K562 (cell line): ENCODE data around the gene NOC4L. TPM values are rescaled to one million over a fixed set of nuclear protein-coding genes. Genes with fewer than 3 reads are reported as not detected.

ENCODE experiments used
- BMI1 ChIP-seq: fragments of 150-350 bp; IDR thresholded peaks from 2 replicates; pipeline ENCODE4 v1.6.1; 2014; ENCODE audit warnings: low read length
- CEBPG ChIP-seq, 3 experiments: fragments of 200-800 bp in 1 of 3; sonication (Bioruptor generic) in 1 of 3; sonication (generic) in 1 of 3; formaldehyde crosslinking in 1 of 3; IDR thresholded peaks in 2 of 3; conservative IDR thresholded peaks in 1 of 3; 2 replicates each; pipeline versions ENCODE4 v1.6.1 to v1.8.0; 2016 to 2022; ENCODE audit warnings: missing compliant biosample characterization in 2 of 3, missing genetic modification characterization in 2 of 3, mild to moderate bottlenecking in 1 of 3, missing genetic modification reagents in 1 of 3
- EHMT2 ChIP-seq: fragments of 450-650 bp; IDR thresholded peaks from 2 replicates; pipeline ENCODE4 v1.6.1; 2018; ENCODE audit warnings: antibody characterized with exemption
- ETV6 ChIP-seq, 3 experiments: fragments of 150-350 bp in 1 of 3; sonication (generic) in 1 of 3; formaldehyde crosslinking in 1 of 3; IDR thresholded peaks; 2 replicates each; pipeline versions ENCODE4 v1.6.1 to v1.8.0; 2014 to 2022; ENCODE audit warnings: borderline replicate concordance in 2 of 3, low read depth in 2 of 3, antibody characterized with exemption in 1 of 3, low read length in 1 of 3, mild to moderate bottlenecking in 1 of 3, missing genetic modification reagents in 1 of 3
- HCFC1 ChIP-seq: IDR thresholded peaks from 2 replicates; pipeline ENCODE4 v1.6.1; 2012; ENCODE audit warnings: low read depth, low read length, improper control_type of control experiment
- HDAC2 ChIP-seq: fragments of 450-650 bp; IDR thresholded peaks from 2 replicates; pipeline ENCODE4 v1.6.1; 2016; ENCODE audit warnings: mild to moderate bottlenecking
- KHSRP ChIP-seq: fragments of 450-650 bp; IDR thresholded peaks from 2 replicates; pipeline ENCODE4 v1.6.1; 2017
- MYC ChIP-seq, 2 experiments: fragments of 250-450 bp in 1 of 2; sonication (Bioruptor Pico) in 1 of 2; IDR thresholded peaks; 2 replicates each; pipeline versions ENCODE4 v1.5.1 to v1.6.1; 2012 to 2021; ENCODE audit warnings: low read depth in 2 of 2, borderline replicate concordance in 1 of 2, improper control_type of control experiment in 1 of 2, low read length in 1 of 2, mild to moderate bottlenecking in 1 of 2, moderate library complexity in 1 of 2
- STAG1 ChIP-seq: sonication (generic); formaldehyde crosslinking; IDR thresholded peaks from 2 replicates; pipeline ENCODE4 v1.5.0; 2020; ENCODE audit warnings: missing genetic modification reagents, borderline replicate concordance
- ZBTB8A ChIP-seq: fragments of 450-650 bp; IDR thresholded peaks from 2 replicates; pipeline ENCODE4 v1.6.1; 2018; ENCODE audit warnings: mild to moderate bottlenecking, moderate library complexity; ENCODE audit not compliant: partially characterized antibody
- ZNF408 ChIP-seq: fragments of 250-450 bp; sonication (Bioruptor Pico); IDR thresholded peaks from 2 replicates; pipeline ENCODE4 v1.4.0; 2020; ENCODE audit warnings: low read depth, mild to moderate bottlenecking, moderate library complexity
- ZNF584 ChIP-seq: fragments of 200-800 bp; sonication (Bioruptor generic); IDR thresholded peaks from 2 replicates; pipeline ENCODE4 v1.6.1; 2016; ENCODE audit warnings: low read depth, mild to moderate bottlenecking, missing genetic modification characterization, missing compliant biosample characterization
- polyA plus RNA-seq, 8 experiments: library from polyadenylated mRNA; depleted of rRNA in 4 of 8; stranded (reverse) in 5 of 8; unstranded in 3 of 8; fragments of >200 nt; fragmentation: Nextera tagmentation in 2 of 8; fragmentation: Illumina TruSeq in 1 of 8; extraction: Ambion mirVana in 2 of 8; extraction: Trizol in 1 of 8; gene quantifications; 2 replicates each; pipeline versions ENCODE4 v1.2.1 to v1.2.3, GENCODE V29; 2011 to 2014; ENCODE audit warnings: inconsistent platforms in 1 of 8, missing spikeins in 1 of 8
- total RNA-seq, 7 experiments: library from RNA; depleted of rRNA in 6 of 7; stranded (reverse); fragments of >200 nt in 6 of 7; fragmentation: Illumina TruSeq in 2 of 7; extraction: Trizol in 2 of 7; gene quantifications; 2 replicates each; pipeline versions ENCODE4 v1.2.1 to v1.2.3, GENCODE V29; 2011 to 2021; ENCODE audit warnings: low replicate concordance in 1 of 7
- TF ChIP-seq, protein P1 (sequence below), 2 experiments: fragments of 450-650 bp; formaldehyde crosslinking in 1 of 2; IDR thresholded peaks; 2 replicates each; pipeline versions ENCODE4 v1.4.0 to v1.6.1; 2014 to 2020; ENCODE audit warnings: mild to moderate bottlenecking in 2 of 2, borderline replicate concordance in 1 of 2, low read depth in 1 of 2
- TF ChIP-seq, protein P2 (sequence below): fragments of 150-350 bp; IDR thresholded peaks from 2 replicates; pipeline ENCODE4 v1.6.1; 2014; ENCODE audit warnings: low read depth, mild to moderate bottlenecking, low read length, borderline replicate concordance

NOC4L gene
- total and polyA plus RNA-seq, 9 of the 15 experiments (the other 6 are each of a cell fraction or from before 2014, with no cell fraction given) = 1.3 to 77.0 (median 20.0) TPM

DNA sequence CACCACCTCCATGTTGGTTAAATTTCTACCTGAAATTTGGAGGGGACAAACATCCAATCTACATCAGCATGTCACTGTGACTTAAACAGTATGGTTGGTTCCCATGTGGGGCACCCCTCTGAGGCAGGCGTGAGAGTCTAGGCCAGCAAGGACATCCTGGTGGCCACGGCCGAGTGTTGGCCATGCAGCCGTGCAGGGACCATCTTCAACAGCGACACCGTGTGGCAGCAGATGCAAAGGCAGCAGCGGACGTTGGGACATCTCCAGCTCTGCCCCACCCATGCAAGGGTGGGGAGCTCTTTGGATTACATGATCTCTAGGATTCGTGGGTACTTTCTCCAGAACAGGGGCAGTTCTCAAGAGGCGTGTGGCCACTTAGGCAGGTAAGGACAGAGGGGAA lies 49.8 kb downstream of the NOC4L start (continued):
- no peak for TF ChIP-seq KHSRP
- peak; percentile 23; the same call in 1 of the 2 replicates for TF ChIP-seq HCFC1
- peak; percentile 94 for TF ChIP-seq EHMT2
- no peak for TF ChIP-seq BMI1
- no peak for TF ChIP-seq HDAC2
- no peak for TF ChIP-seq ZBTB8A
- no peak for TF ChIP-seq ETV6 (IDR thresholded peaks at IDR 0.05; ENCODE audit: borderline replicate concordance in 1 of 2, low read depth in 2 of 2, low read length in 1 of 2)
- TF ChIP-seq ETV6 (CRISPR knock-in tag; IDR thresholded peaks at IDR 0.05; ENCODE audit: borderline replicate concordance) = no peak
- TF ChIP-seq, protein P1, sequence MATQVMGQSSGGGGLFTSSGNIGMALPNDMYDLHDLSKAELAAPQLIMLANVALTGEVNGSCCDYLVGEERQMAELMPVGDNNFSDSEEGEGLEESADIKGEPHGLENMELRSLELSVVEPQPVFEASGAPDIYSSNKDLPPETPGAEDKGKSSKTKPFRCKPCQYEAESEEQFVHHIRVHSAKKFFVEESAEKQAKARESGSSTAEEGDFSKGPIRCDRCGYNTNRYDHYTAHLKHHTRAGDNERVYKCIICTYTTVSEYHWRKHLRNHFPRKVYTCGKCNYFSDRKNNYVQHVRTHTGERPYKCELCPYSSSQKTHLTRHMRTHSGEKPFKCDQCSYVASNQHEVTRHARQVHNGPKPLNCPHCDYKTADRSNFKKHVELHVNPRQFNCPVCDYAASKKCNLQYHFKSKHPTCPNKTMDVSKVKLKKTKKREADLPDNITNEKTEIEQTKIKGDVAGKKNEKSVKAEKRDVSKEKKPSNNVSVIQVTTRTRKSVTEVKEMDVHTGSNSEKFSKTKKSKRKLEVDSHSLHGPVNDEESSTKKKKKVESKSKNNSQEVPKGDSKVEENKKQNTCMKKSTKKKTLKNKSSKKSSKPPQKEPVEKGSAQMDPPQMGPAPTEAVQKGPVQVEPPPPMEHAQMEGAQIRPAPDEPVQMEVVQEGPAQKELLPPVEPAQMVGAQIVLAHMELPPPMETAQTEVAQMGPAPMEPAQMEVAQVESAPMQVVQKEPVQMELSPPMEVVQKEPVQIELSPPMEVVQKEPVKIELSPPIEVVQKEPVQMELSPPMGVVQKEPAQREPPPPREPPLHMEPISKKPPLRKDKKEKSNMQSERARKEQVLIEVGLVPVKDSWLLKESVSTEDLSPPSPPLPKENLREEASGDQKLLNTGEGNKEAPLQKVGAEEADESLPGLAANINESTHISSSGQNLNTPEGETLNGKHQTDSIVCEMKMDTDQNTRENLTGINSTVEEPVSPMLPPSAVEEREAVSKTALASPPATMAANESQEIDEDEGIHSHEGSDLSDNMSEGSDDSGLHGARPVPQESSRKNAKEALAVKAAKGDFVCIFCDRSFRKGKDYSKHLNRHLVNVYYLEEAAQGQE (IDR thresholded peaks at IDR 0.05; ENCODE audit: borderline replicate concordance) = peak; percentile 25; the same call in 1 of the 2 replicates
- TF ChIP-seq, protein P1 (CRISPR knock-in tag; IDR thresholded peaks at IDR 0.05; ENCODE audit: low read depth) = no peak
- no peak for TF ChIP-seq ZNF408 (CRISPR knock-in tag)
- no peak for TF ChIP-seq ZNF584 (CRISPR knock-in tag)
- no peak for TF ChIP-seq MYC (IDR thresholded peaks at IDR 0.05; ENCODE audit: low read depth, low read length)
- TF ChIP-seq MYC (CRISPR knock-in tag; IDR thresholded peaks at IDR 0.05; ENCODE audit: borderline replicate concordance, low read depth) = no peak
- TF ChIP-seq, protein P2, sequence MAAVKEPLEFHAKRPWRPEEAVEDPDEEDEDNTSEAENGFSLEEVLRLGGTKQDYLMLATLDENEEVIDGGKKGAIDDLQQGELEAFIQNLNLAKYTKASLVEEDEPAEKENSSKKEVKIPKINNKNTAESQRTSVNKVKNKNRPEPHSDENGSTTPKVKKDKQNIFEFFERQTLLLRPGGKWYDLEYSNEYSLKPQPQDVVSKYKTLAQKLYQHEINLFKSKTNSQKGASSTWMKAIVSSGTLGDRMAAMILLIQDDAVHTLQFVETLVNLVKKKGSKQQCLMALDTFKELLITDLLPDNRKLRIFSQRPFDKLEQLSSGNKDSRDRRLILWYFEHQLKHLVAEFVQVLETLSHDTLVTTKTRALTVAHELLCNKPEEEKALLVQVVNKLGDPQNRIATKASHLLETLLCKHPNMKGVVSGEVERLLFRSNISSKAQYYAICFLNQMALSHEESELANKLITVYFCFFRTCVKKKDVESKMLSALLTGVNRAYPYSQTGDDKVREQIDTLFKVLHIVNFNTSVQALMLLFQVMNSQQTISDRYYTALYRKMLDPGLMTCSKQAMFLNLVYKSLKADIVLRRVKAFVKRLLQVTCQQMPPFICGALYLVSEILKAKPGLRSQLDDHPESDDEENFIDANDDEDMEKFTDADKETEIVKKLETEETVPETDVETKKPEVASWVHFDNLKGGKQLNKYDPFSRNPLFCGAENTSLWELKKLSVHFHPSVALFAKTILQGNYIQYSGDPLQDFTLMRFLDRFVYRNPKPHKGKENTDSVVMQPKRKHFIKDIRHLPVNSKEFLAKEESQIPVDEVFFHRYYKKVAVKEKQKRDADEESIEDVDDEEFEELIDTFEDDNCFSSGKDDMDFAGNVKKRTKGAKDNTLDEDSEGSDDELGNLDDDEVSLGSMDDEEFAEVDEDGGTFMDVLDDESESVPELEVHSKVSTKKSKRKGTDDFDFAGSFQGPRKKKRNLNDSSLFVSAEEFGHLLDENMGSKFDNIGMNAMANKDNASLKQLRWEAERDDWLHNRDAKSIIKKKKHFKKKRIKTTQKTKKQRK = no peak
- no peak for TF ChIP-seq CEBPG (CRISPR knock-in tag; IDR thresholded peaks at IDR 0.05)
- TF ChIP-seq CEBPG (tag; conservative IDR thresholded peaks at IDR 0.05 in 1 of 2, IDR thresholded peaks at IDR 0.05 in 1 of 2) = no peak
- no peak for TF ChIP-seq STAG1 (CRISPR knock-in tag)
